Glomerular endothelial cell (primary cell): ENCODE results near the gene FNDC10. TPM values are rescaled to one million over a fixed set of nuclear protein-coding genes. Genes with fewer than 3 reads are reported as not detected.

ENCODE experiments used
- DNase-seq: peaks from one replicate; pipeline ENCODE4 v3.0.0-alpha.2; 2011; ENCODE audit warnings: low read depth, low spot score; ENCODE audit errors: extremely low read depth
- total RNA-seq: library from RNA; depleted of rRNA; stranded (reverse); fragments of >200 nt; gene quantifications from 2 replicates; pipeline ENCODE4 v1.2.3, GENCODE V29; 2015

Gene FNDC10
- total RNA-seq, 1 donor from 2014 or later, result 9.9 TPM

DNA sequence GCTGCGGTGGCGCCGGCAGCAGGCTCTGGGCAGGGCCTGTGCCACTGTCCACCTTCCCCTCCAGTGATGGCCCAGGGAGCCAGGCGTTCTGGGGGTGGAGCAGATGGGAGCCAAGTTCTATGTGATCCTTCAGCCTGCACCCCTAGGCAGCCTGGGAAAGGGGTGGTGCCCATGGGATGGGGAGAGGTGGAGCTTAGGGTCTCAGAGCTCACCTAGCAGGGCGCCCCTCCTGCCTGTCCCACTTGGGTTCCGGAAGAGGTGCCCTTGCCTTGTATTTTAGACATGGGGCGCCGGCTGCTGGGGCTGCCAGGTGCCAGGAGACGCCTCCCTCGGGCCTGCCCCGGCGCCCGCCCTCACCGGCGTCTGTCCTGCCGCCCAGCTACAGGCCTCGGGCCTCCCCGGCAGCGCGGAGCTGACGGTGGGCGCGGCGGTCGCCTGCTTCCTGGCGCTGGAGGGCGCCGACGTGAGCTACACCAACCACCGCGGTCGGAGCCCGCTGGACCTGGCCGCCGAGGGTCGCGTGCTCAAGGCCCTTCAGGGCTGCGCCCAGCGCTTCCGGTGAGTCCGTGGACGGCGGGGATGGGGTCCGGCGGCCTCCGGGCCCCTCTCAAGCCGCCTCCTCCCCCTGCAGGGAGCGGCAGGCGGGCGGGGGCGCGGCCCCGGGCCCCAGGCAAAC lies 29.0 kb upstream of the FNDC10 start:
- DNase-seq, result no peak

DNA sequence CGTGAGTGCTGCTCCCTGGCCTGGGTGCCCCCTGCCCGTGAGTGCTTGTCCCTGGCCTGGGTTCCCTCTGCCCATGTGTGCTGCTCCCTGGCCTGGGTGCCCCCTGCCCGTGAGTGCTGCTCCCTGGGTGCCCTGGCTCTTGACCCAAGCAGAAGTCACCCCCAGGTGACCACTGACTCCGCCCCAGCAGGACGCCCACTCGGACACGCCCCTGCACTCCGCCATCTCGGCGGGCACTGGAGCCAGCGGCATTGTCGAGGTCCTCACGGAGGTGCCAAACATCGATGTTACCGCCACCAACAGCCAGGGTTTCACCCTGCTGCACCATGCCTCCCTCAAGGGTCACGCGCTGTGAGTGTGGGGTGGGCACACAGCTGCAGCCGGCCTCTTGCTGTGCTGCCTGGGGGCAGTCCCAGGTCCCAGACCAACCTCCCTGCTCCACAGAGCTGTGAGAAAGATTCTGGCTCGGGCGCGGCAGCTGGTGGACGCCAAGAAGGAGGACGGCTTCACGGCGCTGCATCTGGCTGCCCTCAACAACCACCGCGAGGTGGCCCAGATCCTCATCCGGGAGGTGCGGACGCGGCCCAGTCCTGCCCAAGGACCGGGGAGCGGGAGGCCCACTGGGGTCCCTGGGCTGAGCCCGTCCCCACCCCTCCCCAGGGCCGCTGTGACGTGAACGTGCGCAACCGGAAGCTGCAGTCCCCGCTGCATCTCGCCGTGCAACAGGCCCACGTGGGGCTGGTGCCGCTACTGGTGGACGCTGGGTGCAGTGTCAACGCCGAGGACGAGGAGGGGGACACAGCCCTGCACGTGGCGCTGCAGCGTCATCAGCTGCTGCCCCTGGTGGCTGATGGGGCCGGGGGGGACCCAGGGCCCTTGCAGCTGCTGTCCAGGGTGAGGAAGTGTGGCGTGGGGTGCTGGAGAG lies 28.2 kb upstream of the FNDC10 start:
- DNase-seq, result no peak

DNA sequence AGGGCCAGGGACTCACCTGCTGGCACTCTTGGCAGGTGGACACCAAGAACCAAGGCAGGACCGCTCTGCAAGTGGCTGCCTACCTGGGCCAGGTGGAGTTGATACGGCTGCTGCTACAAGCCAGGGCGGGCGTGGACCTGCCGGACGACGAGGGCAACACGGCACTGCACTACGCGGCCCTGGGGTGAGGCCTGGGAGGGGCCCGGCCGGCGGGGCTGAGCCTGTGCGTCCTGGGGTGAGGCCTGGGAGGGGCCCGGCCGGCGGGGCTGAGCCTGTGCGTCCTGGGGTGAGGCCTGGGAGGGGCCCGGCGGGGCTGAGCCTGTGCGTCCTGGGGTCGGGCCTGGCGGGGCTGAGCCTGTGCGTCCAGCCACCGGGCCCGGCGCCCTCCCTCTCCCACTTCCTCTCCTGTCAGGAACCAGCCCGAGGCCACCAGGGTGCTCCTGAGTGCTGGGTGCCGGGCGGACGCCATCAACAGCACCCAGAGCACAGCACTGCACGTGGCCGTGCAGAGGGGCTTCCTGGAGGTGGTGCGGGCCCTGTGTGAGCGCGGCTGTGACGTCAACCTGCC lies 27.4 kb upstream of the FNDC10 start:
- no peak for DNase-seq

DNA sequence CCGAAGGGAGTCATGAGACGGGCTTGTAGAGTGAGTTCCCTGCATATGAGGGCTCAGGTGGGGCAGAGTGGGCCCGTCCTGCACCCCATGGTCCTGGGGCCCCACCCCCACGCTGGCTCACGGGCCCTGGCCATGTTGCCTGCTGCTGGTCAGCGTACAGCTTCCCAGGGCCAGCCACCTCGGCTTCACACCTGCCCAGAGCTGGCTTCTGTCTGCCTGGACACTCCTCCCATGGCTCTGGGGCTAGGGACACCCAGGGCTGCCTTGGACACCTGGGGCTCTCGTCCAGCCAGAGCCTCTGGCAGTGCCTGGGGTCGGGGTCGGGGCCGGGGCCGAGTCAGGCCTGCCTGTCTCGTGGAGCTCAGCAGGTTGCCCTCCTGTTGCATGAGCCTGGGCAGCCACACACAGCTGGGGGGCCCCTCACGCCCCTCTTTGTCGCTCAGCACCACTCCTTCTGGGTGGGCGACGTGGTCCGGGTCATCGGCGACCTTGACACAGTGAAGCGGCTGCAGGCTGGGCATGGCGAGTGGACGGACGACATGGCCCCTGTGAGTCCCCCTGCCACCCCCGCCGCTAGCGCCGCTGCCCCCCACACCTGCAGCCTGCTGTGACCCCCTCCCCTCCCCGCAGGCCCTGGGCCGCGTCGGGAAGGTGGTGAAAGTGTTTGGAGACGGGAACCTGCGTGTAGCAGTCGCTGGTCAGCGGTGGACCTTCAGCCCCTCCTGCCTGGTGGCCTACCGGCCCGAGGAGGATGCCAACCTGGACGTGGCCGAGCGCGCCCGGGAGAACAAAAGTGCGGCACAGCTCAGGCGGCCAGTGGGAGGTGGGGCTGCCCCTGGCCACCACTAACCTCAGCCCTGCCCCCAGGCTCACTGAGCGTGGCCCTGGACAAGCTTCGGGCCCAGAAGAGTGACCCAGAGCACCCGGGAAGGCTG lies 26.5 kb upstream of the FNDC10 start:
- DNase-seq, result no peak

DNA sequence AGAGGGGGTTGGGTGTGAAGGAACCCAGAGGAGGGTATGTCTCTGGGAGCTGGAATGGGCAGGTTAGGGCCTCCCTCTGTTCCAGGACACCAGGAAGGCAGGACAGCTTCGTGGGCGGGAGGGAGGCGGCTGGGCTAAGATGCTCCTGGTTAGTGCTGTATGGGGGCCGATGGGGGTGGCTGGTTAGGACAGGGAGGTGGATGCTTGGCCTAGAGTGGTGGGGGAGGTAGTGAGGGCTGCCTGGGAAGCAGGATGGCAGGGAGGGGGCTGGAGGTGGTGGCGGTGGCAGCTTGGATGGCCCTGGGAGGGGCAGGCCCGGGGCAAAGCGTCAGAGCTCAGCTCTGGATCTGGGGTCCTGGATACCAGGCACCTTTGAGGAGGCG lies 25.9 kb upstream of the FNDC10 start:
- DNase-seq, result no peak

DNA sequence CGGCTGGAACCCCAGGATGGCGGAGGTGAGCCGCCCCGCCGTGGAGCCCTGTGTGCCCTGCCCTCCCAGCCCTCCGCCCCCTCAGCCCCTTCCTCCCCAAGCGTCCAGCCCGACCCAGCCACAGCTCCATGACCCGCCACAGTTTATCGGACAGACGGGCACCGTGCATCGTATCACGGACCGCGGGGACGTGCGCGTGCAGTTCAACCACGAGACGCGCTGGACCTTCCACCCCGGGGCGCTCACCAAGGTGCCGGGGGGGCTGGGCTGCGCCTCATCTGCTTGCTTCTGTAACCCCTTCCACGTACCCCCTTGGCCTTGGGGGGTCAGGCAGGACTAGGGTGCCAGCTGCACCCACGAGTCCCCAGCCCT lies 25.5 kb upstream of the FNDC10 start:
- no peak for DNase-seq

DNA sequence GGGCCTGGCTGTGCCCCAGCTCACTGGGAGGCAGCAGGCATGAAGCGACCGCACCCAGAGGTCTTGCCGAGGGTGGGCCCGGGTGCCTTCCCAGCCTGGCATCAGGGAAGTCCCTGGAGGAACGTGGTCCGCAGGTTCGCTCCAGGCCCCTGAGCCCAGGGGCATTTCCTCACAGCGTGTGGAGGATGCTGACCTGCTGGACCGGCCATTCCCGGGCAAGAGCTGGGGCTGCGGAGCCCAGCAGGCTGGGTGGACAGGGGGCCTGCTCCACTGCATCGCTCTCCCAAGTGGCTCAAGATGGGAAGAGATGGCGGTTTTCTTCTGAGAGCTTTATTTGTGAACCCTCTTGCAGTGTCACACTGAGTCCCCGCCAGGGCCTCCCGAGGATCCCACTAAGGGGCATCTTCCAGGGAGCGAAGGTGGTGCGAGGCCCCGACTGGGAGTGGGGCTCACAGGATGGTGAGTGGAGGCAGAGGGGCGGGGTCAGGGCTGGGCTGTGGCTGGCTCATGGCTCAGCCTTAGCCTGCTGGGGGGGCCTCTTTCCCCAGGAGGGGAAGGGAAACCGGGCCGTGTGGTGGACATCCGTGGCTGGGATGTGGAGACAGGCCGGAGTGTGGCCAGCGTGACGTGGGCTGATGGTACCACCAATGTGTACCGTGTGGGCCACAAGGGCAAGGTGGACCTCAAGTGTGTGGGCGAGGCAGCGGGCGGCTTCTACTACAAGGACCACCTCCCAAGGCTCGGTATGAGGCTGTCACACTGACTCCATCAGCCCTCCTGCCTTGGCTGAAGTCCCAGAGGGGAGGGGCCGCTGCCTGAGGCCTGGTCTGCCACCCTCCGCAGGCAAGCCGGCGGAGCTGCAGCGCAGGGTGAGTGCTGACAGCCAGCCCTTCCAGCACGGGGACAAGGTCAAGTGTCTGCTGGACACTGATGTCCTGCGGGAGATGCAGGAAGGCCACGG lies 24.8 kb upstream of the FNDC10 start:
- DNase-seq, result no peak

DNA sequence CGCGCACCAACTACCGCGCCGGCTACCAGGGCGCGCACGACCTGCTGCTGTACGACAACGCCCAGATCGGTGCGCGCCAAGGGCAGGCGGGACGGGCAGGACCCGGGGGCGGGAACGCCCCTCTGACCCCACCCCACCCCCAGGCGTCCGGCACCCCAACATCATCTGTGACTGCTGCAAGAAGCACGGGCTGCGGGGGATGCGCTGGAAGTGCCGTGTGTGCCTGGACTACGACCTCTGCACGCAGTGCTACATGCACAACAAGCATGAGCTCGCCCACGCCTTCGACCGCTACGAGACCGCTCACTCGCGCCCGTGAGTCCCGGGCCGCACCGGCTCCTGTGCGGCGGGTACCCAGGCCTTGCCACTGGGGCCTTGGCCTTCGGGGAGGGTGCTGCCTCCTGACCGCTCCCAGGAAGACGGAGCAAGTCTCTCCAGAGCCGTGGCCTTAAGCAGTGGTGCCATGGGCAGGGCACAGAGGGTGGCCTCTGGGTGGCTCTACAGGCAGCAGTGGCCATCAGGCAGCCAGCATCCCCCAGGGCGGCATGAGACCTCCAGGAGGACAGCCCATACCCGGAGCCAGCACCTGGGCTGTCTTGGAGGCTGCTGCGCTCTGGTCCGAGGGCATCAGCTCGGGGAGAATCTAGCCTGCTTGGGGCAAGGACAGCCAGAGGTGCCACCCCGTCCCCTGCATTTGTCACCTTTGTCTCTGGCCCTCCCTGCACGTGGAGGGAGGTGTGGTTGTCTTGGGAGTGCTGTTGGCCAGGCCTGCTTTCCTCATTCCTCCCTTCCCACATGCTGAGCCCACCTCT lies 23.9 kb upstream of the FNDC10 start:
- no peak for DNase-seq

DNA sequence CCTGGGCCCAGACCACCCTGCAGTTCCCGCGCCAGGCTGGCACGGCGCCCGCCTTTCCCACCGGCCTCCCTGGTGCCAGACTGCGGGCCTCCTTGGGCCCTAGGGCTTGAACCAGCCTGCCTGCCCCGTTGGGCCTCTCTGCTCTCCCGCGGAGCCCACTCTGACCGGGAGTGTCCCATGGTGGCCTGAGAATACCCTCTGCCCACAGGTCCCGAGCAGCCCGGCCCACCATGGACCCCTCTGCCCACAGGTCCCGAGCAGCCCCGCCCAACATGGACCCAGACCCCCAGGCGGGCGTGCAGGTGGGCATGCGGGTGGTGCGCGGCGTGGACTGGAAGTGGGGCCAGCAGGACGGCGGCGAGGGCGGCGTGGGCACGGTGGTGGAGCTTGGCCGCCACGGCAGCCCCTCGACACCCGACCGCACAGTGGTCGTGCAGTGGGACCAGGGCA lies 23.3 kb upstream of the FNDC10 start:
- DNase-seq, result no peak

DNA sequence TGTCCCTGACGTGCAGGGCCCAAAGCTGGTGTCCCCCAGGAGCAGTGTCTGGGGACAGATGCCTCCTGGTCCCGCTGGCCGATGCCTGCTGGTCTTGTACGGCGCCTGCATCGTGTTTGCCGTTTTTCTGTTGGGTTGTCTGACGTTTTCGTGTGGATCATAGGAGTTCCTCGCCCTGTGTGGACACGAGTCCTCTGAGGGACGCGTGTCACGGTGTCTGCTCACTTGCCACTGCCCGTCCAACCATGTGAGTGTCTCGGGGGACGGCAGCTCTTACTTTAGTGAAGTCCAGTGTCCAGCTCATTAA lies 22.8 kb upstream of the FNDC10 start:
- no peak for DNase-seq

DNA sequence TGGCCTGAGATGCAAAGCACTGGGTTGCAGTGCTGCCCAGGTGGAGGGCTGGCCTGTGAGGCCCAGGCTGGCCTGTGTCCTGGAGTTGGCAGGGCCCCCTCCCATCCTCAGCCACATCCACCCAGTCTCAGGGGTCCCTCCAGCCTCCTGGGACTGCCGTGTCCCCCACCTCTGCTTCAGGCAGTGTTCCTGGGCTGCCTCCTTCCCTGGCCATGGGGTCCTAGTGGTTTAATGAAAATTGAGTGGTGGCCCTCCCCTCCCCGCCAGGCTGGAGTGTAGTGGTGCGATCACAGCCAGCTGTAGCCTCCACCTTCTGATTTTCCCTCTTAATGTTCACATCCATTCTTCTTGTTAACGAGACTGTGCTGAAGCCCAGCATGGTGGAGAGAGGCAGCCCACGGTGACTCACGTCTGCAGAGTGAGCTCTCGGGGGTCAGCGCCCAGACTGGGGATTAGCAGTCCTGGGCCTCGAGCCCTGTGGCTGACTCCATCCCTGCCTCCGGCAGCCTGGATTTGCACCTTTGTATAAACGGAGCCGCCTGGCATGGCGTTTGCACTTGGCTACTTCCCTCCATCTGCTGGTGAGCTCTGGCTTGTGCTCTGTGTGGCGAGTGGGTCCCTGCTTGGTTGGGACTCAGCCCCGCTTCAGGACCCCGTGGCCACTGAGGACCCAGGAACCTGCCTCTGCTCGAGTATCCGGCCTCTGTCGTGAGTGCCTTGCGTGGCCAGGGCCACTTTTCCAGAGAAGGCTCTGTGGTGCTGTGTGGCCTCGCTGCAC lies 22.3 kb upstream of the FNDC10 start:
- DNase-seq, result no peak

DNA sequence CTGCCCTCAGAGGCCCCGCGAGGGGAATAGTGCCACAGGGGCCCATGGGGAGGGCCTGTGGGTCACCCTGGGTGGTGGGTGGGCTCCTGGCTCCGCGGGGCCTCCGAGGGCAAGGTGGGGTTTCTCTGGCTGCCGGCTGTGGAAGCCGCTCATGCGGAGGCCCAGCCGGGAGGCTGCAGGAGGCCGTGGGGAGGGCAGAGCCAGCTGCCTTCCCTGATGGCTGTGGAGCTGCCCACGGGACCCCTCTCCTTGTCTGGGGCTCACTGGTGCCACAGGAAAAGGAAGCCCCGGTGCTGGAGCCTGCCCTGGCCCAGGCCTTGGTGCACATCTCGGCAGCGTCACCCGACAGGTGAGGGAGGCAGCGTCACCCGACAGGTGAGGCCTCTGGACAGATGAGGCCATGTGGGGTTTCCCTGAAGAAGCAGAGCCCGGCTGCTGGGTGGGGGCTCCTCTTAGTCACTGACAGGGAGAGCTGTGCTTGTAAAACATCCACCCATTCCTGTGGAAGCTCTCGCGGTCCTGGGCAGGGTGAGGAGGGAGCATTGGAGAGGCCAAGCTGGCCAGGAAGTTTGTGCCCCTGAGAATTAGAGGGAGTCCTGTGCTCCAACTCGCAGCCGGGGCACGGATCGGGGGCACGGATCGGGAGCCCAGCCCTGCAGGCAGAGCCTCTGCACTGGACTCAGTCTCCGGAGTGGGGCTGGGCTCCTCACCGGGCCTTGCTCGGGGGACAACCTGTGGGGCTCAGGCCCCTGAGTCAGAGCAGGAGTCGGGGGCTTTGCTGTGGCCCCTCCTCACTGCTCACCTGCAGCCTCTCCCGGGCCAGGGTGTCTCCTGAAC lies 21.5 kb upstream of the FNDC10 start:
- no peak for DNase-seq

DNA sequence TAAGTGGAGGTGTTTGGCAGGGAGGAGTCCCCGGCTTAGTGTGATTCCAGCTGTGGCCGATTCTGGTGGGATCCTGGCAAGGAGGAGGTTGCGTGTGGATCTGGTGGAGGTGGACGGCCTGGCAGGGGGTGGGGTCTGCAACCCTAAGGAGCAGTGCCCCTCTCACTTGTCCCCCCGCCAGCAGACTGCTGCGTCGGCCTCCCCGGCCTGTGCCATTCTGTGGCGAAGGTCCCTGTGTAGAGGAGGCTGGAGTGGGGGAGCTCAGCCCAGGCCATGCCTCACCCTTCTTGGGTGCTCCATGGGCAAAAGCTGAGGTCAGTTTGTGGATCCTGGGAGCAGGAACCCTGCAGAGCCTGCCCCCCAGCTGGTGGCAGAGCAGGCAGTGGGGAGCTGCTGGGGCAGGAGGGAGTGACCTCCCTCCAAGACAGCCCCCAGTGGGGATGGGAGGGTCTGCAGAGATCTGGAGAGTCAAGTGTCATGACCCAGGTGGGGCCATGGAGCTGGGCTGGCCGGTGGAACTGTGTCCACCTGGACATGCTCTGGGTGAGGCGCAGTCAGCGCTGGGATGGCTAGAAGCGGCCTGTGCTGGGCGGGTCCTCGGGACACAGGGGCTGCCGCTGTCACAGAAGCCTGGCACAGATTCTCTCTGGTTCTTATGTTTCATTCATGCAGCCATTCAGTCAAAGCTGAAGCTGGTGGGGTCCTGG lies 20.7 kb upstream of the FNDC10 start:
- no peak for DNase-seq

DNA sequence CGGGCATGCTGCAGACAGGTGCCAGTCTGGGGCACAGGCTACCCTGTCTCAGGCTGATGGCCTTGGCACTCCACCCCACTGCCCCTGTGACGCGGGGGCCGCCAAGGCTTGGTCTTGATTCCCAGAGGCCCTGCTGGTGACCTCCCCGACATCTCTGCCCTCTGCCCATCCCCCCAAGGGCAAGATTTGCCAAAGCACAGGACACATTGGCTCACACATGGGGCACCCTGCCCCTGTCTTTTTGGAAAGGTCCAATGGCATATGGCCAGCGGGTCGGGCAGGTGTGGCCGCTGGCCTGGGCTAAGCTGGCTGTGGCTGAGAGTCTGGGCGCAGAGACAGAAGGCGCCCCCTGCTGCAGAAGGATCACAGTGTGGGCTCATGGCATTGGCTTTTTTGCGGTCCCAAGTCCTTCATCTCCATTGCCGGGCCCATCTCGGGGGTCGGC lies 20.0 kb upstream of the FNDC10 start:
- DNase-seq, result no peak

DNA sequence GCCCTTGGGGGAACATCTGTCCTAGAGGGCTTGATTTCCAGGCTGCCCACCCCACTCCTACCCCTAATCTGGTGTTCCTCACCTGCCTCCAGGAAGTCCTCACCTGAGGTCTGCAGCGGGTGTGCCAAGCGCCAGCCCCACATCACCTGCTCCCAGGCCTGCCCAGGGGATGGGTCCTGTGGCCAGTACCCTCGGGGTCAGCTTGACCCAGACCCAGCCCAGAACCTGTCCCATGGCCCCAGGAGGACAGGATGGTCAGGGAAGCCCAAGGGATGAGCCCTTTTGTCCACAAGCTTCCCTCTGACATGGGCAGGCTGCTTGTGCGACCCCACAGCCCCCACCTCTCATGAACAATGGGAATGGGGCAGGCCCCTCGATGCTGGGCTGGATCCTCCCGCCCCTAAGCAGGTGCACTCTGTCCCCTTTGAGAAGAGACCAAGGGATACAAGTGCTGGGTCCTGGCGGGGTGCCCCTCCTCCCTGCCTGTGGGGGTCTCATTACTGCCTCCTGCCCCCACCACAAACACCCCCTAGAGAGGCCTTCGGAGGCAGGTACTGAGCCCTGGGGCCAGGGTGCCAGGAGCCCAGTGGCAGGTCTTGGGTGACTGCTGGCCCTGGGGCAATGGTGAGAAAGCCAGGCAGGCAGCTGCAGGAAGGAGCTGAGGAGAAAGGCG lies 18.6 kb upstream of the FNDC10 start:
- DNase-seq, result no peak

DNA sequence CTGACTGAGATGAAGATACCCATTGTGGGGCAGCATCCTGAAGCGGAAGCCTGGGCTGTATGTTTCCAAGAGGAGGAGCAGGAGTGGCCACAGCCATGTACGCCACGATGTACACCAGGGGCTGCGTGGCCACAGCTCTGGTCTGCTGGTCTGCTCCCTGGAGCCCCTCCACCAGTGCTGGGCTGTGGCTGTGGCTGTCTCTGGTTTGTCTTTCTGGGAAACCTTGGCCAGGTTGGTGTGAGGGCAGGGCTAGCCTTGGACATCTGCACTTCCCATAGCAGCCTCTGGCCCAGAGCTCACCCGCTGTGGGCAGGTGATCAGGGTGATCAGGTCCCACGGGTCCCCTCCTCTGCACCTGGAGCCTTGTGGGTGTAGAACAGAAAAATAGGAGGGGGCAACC lies 18.0 kb upstream of the FNDC10 start:
- no peak for DNase-seq
